Fibroblast of lung (primary cell): Measurements from ENCODE around the gene NUP85. TPM values are rescaled to one million over a fixed set of nuclear protein-coding genes. Genes with fewer than 3 reads are reported as not detected.
A peak's percentile ranks its signal among the peaks of the same experiment; 100 is the strongest.

Experiments
- DNase-seq, 2 donors: peaks; one replicate each; pipeline versions ENCODE4 v3.0.0 to v3.0.0-alpha.2; 2010; ENCODE audit warnings: low read depth in 2 of 2
- H2AFZ ChIP-seq: 2 replicates; pipeline ENCODE4 v1.5.1; 2012; ENCODE audit warnings: low read length, control low read depth, inconsistent platforms
- H3K27ac ChIP-seq: 2 replicates; pipeline ENCODE4 v1.5.1; 2011; ENCODE audit warnings: low read length, control low read depth; ENCODE audit not compliant: insufficient read depth
- H3K27me3 ChIP-seq: 2 replicates; pipeline ENCODE4 v1.5.1; 2011; ENCODE audit warnings: mild to moderate bottlenecking, low read length; ENCODE audit not compliant: control insufficient read depth, insufficient read depth
- H3K36me3 ChIP-seq: 2 replicates; pipeline ENCODE4 v1.5.1; 2011; ENCODE audit warnings: low read length; ENCODE audit not compliant: control insufficient read depth, insufficient read depth
- H3K4me1 ChIP-seq: 2 replicates; pipeline ENCODE4 v1.5.1; 2011; ENCODE audit warnings: low read length; ENCODE audit not compliant: control insufficient read depth, insufficient read depth; ENCODE audit errors: extremely low read depth
- H3K4me2 ChIP-seq: 2 replicates; pipeline ENCODE4 v1.5.1; 2011; ENCODE audit warnings: low read length, control low read depth; ENCODE audit not compliant: insufficient read depth; ENCODE audit errors: extremely low read depth
- H3K4me3 ChIP-seq, 4 experiments: fragments of 200-600 bp in 1 of 4; sonication (generic) in 1 of 4; replicated peaks in 1 of 4; 2 replicates each; pipeline ENCODE4 v1.5.1; 2011 to 2016; ENCODE audit warnings: low read length in 4 of 4, low read depth in 3 of 4, mild to moderate bottlenecking in 3 of 4, control low read depth in 2 of 4, inconsistent platforms in 1 of 4, mixed read lengths in 1 of 4; ENCODE audit not compliant: insufficient read depth in 1 of 4; ENCODE audit errors: control extremely low read depth in 1 of 4
- H3K79me2 ChIP-seq: 2 replicates; pipeline ENCODE4 v1.5.1; 2012; ENCODE audit warnings: mild to moderate bottlenecking, low read length, inconsistent platforms; ENCODE audit not compliant: control insufficient read depth, insufficient read depth
- H3K9ac ChIP-seq: 2 replicates; pipeline ENCODE4 v1.5.1; 2011; ENCODE audit warnings: mild to moderate bottlenecking, low read length, control low read depth; ENCODE audit not compliant: insufficient read depth
- H3K9me3 ChIP-seq: 2 replicates; pipeline ENCODE4 v1.5.1; 2012; ENCODE audit warnings: low read depth, low read length; ENCODE audit not compliant: control insufficient read depth, insufficient read depth
- H4K20me1 ChIP-seq: 2 replicates; pipeline ENCODE4 v1.5.1; 2011; ENCODE audit warnings: low read length; ENCODE audit not compliant: control insufficient read depth, insufficient read depth; ENCODE audit errors: extremely low read depth
- EZH2 ChIP-seq: IDR thresholded peaks from 2 replicates; pipeline ENCODE4 v1.5.1; 2012; ENCODE audit warnings: low read length, control low read depth, mild to moderate bottlenecking; ENCODE audit errors: missing control alignments
- polyA plus RNA-seq, 2 donors: library from polyadenylated mRNA; depleted of rRNA in 1 of 2; stranded (reverse) in 1 of 2; unstranded in 1 of 2; fragments of >200 nt; gene quantifications; 2 replicates each; pipeline ENCODE4 v1.2.1, GENCODE V29; 2011 to 2012; ENCODE audit warnings: missing spikeins in 1 of 2
- total RNA-seq: library from RNA; depleted of rRNA; stranded (reverse); fragments of >200 nt; gene quantifications from 2 replicates; pipeline ENCODE4 v1.2.1, GENCODE V29; 2014
- TF ChIP-seq, protein P1 (sequence below), 2 donors: IDR thresholded peaks in 1 of 2; conservative IDR thresholded peaks in 1 of 2; 1 replicate in 1 of 2; 2 replicates in 1 of 2; pipeline ENCODE4 v1.5.1; 2011 to 2012; ENCODE audit warnings: low read length in 2 of 2, control low read depth in 1 of 2, inconsistent platforms in 1 of 2, low read depth in 1 of 2, mild to moderate bottlenecking in 1 of 2

NUP85 gene
- total and polyA plus RNA-seq, 2 donors (not counting 1 experiment from before 2014, with no cell fraction given) = 18.5 to 29.6 TPM

DNA sequence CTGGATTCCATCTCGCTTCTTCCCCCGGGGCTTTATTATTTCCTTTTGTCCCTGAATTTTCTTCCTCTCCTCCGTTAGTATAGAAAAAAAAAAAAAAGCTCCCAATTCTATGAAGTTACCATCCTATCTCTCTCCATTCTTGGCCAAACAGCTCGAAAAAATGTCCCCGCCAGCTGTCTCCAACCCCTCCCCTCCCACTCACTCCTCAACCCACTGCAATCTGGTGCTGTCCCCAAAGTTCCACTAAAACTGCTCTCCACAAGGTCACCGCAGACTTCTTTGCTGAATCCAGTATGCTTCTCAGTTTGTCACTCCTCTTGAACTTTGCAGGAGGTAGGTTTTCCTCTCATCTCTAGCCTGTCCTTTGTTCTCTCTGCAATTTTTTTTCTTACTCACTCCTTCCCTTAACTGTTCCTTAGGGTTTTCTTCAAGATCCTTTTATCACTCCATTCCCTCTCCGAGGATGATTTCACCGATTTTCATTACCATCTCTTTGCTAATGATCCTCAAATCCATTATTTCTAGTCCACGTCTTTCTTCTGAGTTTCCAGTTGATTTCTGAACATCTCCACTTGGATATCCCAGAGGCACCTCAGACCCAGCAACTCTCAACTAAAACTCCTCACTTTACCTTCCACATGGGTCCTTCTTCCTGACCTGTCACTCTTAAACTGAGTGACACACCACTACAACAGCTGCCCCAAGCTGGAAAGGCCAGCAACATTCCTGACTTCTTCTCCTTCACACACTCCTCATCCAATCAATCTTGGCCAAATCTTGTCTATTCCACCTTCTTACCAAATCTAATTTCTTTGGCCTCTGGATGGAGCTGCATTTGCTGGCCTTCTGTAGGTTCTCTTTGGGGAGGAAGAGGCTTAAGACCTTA, 21.2 kb upstream of the NUP85 start:
- Histone ChIP-seq H3K27ac (no peak overlapping the region), H2AFZ (no peak overlapping the region), H3K4me3 (no peak overlapping the region)

DNA sequence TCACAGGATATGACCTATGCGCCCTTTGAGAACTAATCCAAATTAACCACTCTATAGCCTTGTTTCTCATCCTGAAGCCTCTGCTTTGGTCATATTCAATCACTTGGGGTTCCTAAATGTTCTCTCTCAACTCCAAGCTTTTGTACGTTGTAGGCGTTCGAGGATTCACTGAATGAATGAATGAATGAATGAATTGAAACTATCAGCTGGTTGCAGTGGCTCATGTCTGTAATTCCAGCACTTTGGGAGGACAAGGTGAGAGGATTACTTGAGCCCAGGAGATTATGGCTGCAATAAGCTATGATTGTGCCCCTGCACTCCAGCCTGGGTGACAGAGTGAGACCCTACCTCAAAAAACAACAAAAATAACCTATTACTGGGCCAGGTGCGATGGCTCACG, 16.9 kb upstream of the NUP85 start:
- H3K9me3 ChIP-seq = no peaks in the 10 kb centered on the region
- no peak overlapping the region for H3K4me2 ChIP-seq
- no peaks in the 10 kb centered on the region for H3K79me2 ChIP-seq
- no peak for DNase-seq
- H3K4me1 ChIP-seq = peaks cover 3% of the 10 kb centered on the region
- no peaks in the 10 kb centered on the region for H3K36me3 ChIP-seq
- no peak for TF ChIP-seq EZH2
- TF ChIP-seq, protein P1, sequence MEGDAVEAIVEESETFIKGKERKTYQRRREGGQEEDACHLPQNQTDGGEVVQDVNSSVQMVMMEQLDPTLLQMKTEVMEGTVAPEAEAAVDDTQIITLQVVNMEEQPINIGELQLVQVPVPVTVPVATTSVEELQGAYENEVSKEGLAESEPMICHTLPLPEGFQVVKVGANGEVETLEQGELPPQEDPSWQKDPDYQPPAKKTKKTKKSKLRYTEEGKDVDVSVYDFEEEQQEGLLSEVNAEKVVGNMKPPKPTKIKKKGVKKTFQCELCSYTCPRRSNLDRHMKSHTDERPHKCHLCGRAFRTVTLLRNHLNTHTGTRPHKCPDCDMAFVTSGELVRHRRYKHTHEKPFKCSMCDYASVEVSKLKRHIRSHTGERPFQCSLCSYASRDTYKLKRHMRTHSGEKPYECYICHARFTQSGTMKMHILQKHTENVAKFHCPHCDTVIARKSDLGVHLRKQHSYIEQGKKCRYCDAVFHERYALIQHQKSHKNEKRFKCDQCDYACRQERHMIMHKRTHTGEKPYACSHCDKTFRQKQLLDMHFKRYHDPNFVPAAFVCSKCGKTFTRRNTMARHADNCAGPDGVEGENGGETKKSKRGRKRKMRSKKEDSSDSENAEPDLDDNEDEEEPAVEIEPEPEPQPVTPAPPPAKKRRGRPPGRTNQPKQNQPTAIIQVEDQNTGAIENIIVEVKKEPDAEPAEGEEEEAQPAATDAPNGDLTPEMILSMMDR (conservative IDR thresholded peaks at IDR 0.05 in 1 of 2, IDR thresholded peaks at IDR 0.05 in 1 of 2; ENCODE audit: low read depth in 1 of 2, low read length in 2 of 2) = no peak
- H3K27me3 ChIP-seq = no peaks in the 10 kb centered on the region
- no peaks in the 10 kb centered on the region for H4K20me1 ChIP-seq
- no peak overlapping the region for H3K27ac ChIP-seq
- no peak overlapping the region for H3K4me3 ChIP-seq
- no peak overlapping the region for H2AFZ ChIP-seq
- H3K9ac ChIP-seq = no peak overlapping the region

More for the DNA sequence above, 21.2 kb upstream of the NUP85 start:
- H4K20me1 ChIP-seq = peaks cover 4% of the 10 kb centered on the region
- peaks cover 2% of the 10 kb centered on the region for H3K36me3 ChIP-seq
- TF ChIP-seq, protein P1 (conservative IDR thresholded peaks at IDR 0.05 in 1 of 2, IDR thresholded peaks at IDR 0.05 in 1 of 2; ENCODE audit: low read depth in 1 of 2, low read length in 2 of 2) = no peak
- no peak for TF ChIP-seq EZH2
- no peak overlapping the region for H3K4me2 ChIP-seq
- no peaks in the 10 kb centered on the region for H3K9me3 ChIP-seq
- no peak overlapping the region for H3K9ac ChIP-seq
- H3K27me3 ChIP-seq = no peaks in the 10 kb centered on the region
- DNase-seq = no peak
- peaks cover 31% of the 10 kb centered on the region for H3K79me2 ChIP-seq
- peaks cover under 1% of the 10 kb centered on the region for H3K4me1 ChIP-seq

DNA sequence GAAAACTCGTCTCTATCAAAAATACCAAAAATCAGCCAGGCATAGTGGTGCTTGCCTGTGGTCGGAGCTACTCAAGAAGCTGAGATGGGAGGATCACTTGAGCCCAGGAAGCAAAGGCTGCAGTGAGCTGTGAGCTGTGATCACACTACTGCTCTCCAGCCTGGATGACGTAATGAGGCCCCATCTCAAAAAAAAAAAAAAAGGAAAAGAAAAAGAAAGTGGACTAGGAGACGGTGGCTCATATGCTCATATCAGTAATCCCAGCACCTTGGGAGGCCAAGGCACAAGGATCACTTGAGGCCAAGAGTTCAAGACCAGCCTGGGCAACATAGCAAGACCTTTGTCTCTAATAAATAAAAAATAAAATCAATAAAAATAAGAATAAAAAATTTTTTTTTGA, 13.9 kb upstream of the NUP85 start:
- Histone ChIP-seq H3K4me1 (peaks cover 3% of the 10 kb centered on the region), H3K36me3 (no peaks in the 10 kb centered on the region), H3K4me3 (no peak overlapping the region), H3K27me3 (no peaks in the 10 kb centered on the region), H3K4me2 (no peak overlapping the region), H3K27ac (no peak overlapping the region), H3K9me3 (no peaks in the 10 kb centered on the region), H3K9ac (no peak overlapping the region), H3K79me2 (no peaks in the 10 kb centered on the region), H2AFZ (no peak overlapping the region), H4K20me1 (no peaks in the 10 kb centered on the region)
- no peak for TF ChIP-seq EZH2
- TF ChIP-seq, protein P1 (conservative IDR thresholded peaks at IDR 0.05 in 1 of 2, IDR thresholded peaks at IDR 0.05 in 1 of 2; ENCODE audit: low read depth in 1 of 2, low read length in 2 of 2) = no peak
- peak; percentile 27 to 50 for DNase-seq
